A673 (cell line): ENCODE data around the gene SRP68. TPM values are rescaled to one million over a fixed set of nuclear protein-coding genes. Genes with fewer than 3 reads are reported as not detected.

Source experiments
- BruUV-seq: library from RNA; stranded (reverse); fragments of 400-500 nt; replicated peaks from 2 replicates; lab custom pipeline; 2021; lab: Mats Ljungman, UMichigan
- CTCF ChIA-PET: fragments of 300-600 bp; sonication (Branson Sonifier 250); formaldehyde crosslinking; loops from one replicate; lab custom pipeline; 2022; ENCODE audit warnings: antibody characterized with exemption; lab: Charles Lee
- POLR2A ChIA-PET: fragments of 300-600 bp; sonication (Branson Sonifier 250); formaldehyde crosslinking; loops from one replicate; lab custom pipeline; 2022; ENCODE audit warnings: antibody characterized with exemption; ENCODE audit not compliant: low non-redundant PET; lab: Charles Lee
- DNase-seq: peaks from one replicate; pipeline ENCODE4 v3.0.0-alpha.2; 2015; ENCODE audit warnings: low spot score
- H3K27ac ChIP-seq: fragments of 200-600 bp; sonication (generic); 2 replicates; pipeline ENCODE4 v1.5.1; 2016; ENCODE audit warnings: mixed run types, low read depth, mild to moderate bottlenecking, mixed read lengths, antibody characterized with exemption, low read length; ENCODE audit not compliant: poor library complexity, severe bottlenecking
- H3K27me3 ChIP-seq: fragments of 200-600 bp; sonication (generic); replicated peaks from 2 replicates; pipeline ENCODE4 v1.6.1; 2017; ENCODE audit warnings: mixed run types, low read depth, mild to moderate bottlenecking, mixed read lengths, antibody characterized with exemption, low read length; ENCODE audit not compliant: insufficient read depth, poor library complexity
- H3K36me3 ChIP-seq: fragments of 200-600 bp; sonication (generic); 2 replicates; pipeline ENCODE4 v1.6.1; 2016; ENCODE audit warnings: mixed run types, mild to moderate bottlenecking, mixed read lengths, antibody characterized with exemption, low read length; ENCODE audit not compliant: insufficient read depth, poor library complexity, severe bottlenecking
- H3K4me1 ChIP-seq: fragments of 200-600 bp; sonication (generic); 2 replicates; pipeline ENCODE4 v1.6.1; 2017; ENCODE audit warnings: mixed run types, mild to moderate bottlenecking, mixed read lengths, antibody characterized with exemption, low read length; ENCODE audit not compliant: insufficient read depth, poor library complexity, severe bottlenecking
- H3K4me3 ChIP-seq: fragments of 200-600 bp; sonication (generic); 2 replicates; pipeline ENCODE4 v1.5.1; 2016; ENCODE audit warnings: low read depth, mixed run types, mild to moderate bottlenecking, mixed read lengths, low read length; ENCODE audit not compliant: poor library complexity, severe bottlenecking
- H3K9me3 ChIP-seq: fragments of 200-600 bp; sonication (generic); 2 replicates; pipeline ENCODE4 v1.6.1; 2016; ENCODE audit warnings: mixed run types, low read depth, mild to moderate bottlenecking, mixed read lengths, antibody characterized with exemption, low read length; ENCODE audit not compliant: poor library complexity, severe bottlenecking
- CTCF ChIP-seq: fragments of 300-800, 200-600 bp; sonication (generic); conservative IDR thresholded peaks from 2 replicates; pipeline ENCODE4 v1.5.1; 2017; ENCODE audit warnings: low read depth, mild to moderate bottlenecking, antibody characterized with exemption, low read length, moderate library complexity, mixed read lengths
- EZH2 ChIP-seq: fragments of 200-600 bp; sonication (generic); IDR thresholded peaks from 2 replicates; pipeline ENCODE4 v1.6.1; 2017; ENCODE audit warnings: borderline replicate concordance, low read depth, mild to moderate bottlenecking, mixed read lengths, antibody characterized with exemption, low read length; ENCODE audit not compliant: poor library complexity, severe bottlenecking
- intact Hi-C: fragments of 100-400 bp; cut with micrococcal nuclease; formaldehyde crosslinking; loops from one replicate; pipeline ENCODE4 v1.10.0; 2022; ENCODE audit not compliant: unreplicated experiment
- total RNA-seq: library from RNA; stranded (reverse); gene quantifications from 2 replicates; pipeline ENCODE4 v1.2.3, GENCODE V29; 2021

SRP68 gene
- total RNA-seq, 1 experiment from 2014 or later, result 96.4 TPM

GRCh38 chr17:76014925-76015261 lies 57.4 kb downstream of the SRP68 start:
- peaks cover 4% of the 10 kb centered on the region for H3K4me1 ChIP-seq
- H3K9me3 ChIP-seq, result no peaks in the 10 kb centered on the region
- H3K27me3 ChIP-seq, result no peaks in the 10 kb centered on the region
- no peak overlapping the region for H3K27ac ChIP-seq
- ChIA-PET POLR2A (no interaction called here), CTCF (interaction anchor here (0.5 to 2.6 kb wide), 6 partner anchors 16 to 265 kb away, joined by 3 to 21 read pairs (median 5); no protein-coding TSS in a partner anchor)
- BruUV-seq, result no TSS peak
- H3K4me3 ChIP-seq, result peak overlapping the region; percentile 13
- DNase-seq, result peak; percentile 59
- H3K36me3 ChIP-seq, result no peaks in the 10 kb centered on the region
- intact Hi-C loops, result loop anchor here (1.0 to 10.0 kb wide), 3 partner anchors 60 to 264 kb away; partner anchors contain the start of genes GALR2, SRP68 and ZACN
- TF ChIP-seq CTCF (peak; percentile 18; the same call in 1 of the 2 replicates), EZH2 (no peak)

GRCh38 chr17:76014100-76014924 lies 58.0 kb downstream of the SRP68 start:
- Histone ChIP-seq H3K4me1 (peaks cover 4% of the 10 kb centered on the region), H3K4me3 (peak overlapping the region; percentile 13), H3K27me3 (no peaks in the 10 kb centered on the region), H3K27ac (no peak overlapping the region), H3K36me3 (no peaks in the 10 kb centered on the region), H3K9me3 (no peaks in the 10 kb centered on the region)
- peak; percentile 81 for DNase-seq
- BruUV-seq, result no TSS peak
- TF ChIP-seq EZH2, result no peak
- TF ChIP-seq CTCF, result peak; percentile 98
- ChIA-PET POLR2A (no interaction called here), CTCF (interaction anchor here (0.5 to 2.6 kb wide), 12 partner anchors 9 to 1078 kb away, joined by 3 to 21 read pairs (median 4); partner anchors contain the start of gene CDK3)
- intact Hi-C loops, result loop anchor here (1.0 to 10.0 kb wide), 2 partner anchors 60 to 265 kb away; partner anchors contain the start of genes GALR2, SRP68 and ZACN

GRCh38 chr17:76013377-76013932 lies 58.9 kb downstream of the SRP68 start:
- ChIA-PET POLR2A (no interaction called here), CTCF (interaction anchor here (0.5 to 2.6 kb wide), 8 partner anchors 8 to 1079 kb away, joined by 3 to 21 read pairs (median 4); no protein-coding TSS in a partner anchor)
- Histone ChIP-seq H3K4me1 (peaks cover 4% of the 10 kb centered on the region), H3K4me3 (no peak overlapping the region), H3K9me3 (no peaks in the 10 kb centered on the region), H3K27ac (no peak overlapping the region), H3K36me3 (no peaks in the 10 kb centered on the region), H3K27me3 (no peaks in the 10 kb centered on the region)
- DNase-seq, result no peak
- no peak for TF ChIP-seq EZH2
- no peak for TF ChIP-seq CTCF
- intact Hi-C loops, result loop anchor here (10.0 kb wide), 1 partner anchor 61 kb away; the partner anchor contains the start of genes GALR2, SRP68 and ZACN
- no TSS peak for BruUV-seq
